Activated CD4-positive, alpha-beta memory T cell treated with anti-CD3 and anti-CD28 coated beads for 36 hours (primary cell): Measurements from ENCODE around the gene TPGS2. TPM values are rescaled to one million over a fixed set of nuclear protein-coding genes. Genes with fewer than 3 reads are reported as not detected.

Experiments used
- CTCF ChIA-PET: fragments of 350-600 bp; sonication (Branson Sonifier 250); formaldehyde crosslinking; loops from one replicate; lab custom pipeline; 2021; ENCODE audit warnings: antibody characterized with exemption, inconsistent platforms; lab: Charles Lee
- POLR2A ChIA-PET: fragments of 350-600 bp; sonication (Branson Sonifier 250); formaldehyde crosslinking; loops from one replicate; lab custom pipeline; 2021; ENCODE audit warnings: antibody characterized with exemption; lab: Charles Lee
- DNase-seq: peaks from one replicate; pipeline ENCODE4 v3.0.0-alpha.2; 2020
- H3K27ac Mint-ChIP-seq: one replicate; pipeline ENCODE4 v1.8.0; 2021; ENCODE audit warnings: mixed read lengths
- H3K27me3 Mint-ChIP-seq: one replicate; pipeline ENCODE4 v1.8.0; 2021; ENCODE audit warnings: mixed read lengths
- H3K36me3 Mint-ChIP-seq: one replicate; pipeline ENCODE4 v1.8.0; 2021; ENCODE audit warnings: mixed read lengths
- H3K4me1 Mint-ChIP-seq: one replicate; pipeline ENCODE4 v1.8.0; 2021; ENCODE audit warnings: low read depth, mixed read lengths
- H3K4me3 Mint-ChIP-seq: one replicate; pipeline ENCODE4 v1.8.0; 2021; ENCODE audit warnings: mild to moderate bottlenecking, mixed read lengths
- H3K9me3 Mint-ChIP-seq: one replicate; pipeline ENCODE4 v1.8.0; 2021; ENCODE audit warnings: mixed read lengths
- intact Hi-C: fragments of 100-400 bp; cut with micrococcal nuclease; formaldehyde crosslinking; loops from one replicate; pipeline ENCODE4 v1.15.1; 2023
- total RNA-seq, 2 experiments: library from RNA; stranded (reverse); gene quantifications; one replicate each; pipeline ENCODE4 v1.2.3, GENCODE V29; 2021

Gene TPGS2
- total RNA-seq, 2 experiments from 2014 or later = 77.9 to 83.0 TPM

GRCh38 chr18:36757991-36758390, 70.8 kb downstream of the TPGS2 start:
- intact Hi-C loops = loop anchor here (5.0 kb wide), 1 partner anchor 49 kb away; no protein-coding TSS in a partner anchor
- H3K27ac Mint-ChIP-seq = no peak overlapping the region
- CTCF ChIA-PET = interaction anchor here (0.9 kb wide), 1 partner anchor 70 kb away, joined by 5 read pairs; no protein-coding TSS in a partner anchor
- no peak overlapping the region for H3K4me3 Mint-ChIP-seq
- H3K4me1 Mint-ChIP-seq = no peaks in the 10 kb centered on the region
- peaks cover 6% of the 10 kb centered on the region for H3K27me3 Mint-ChIP-seq
- no peaks in the 10 kb centered on the region for H3K9me3 Mint-ChIP-seq
- no peak for DNase-seq
- POLR2A ChIA-PET = no interaction called here
- H3K36me3 Mint-ChIP-seq = no peaks in the 10 kb centered on the region

GRCh38 chr18:36757081-36757480, 71.7 kb downstream of the TPGS2 start:
- Mint-ChIP-seq H3K27me3 (peaks cover 6% of the 10 kb centered on the region), H3K9me3 (no peaks in the 10 kb centered on the region), H3K27ac (no peak overlapping the region), H3K4me1 (no peaks in the 10 kb centered on the region), H3K4me3 (no peak overlapping the region), H3K36me3 (no peaks in the 10 kb centered on the region)
- ChIA-PET CTCF (interaction anchor here (0.9 kb wide), 2 partner anchors 68 to 69 kb away, joined by 3 to 5 read pairs; no protein-coding TSS in a partner anchor), POLR2A (no interaction called here)
- DNase-seq = no peak
- intact Hi-C loops = loop anchor here (5.0 kb wide), 1 partner anchor 50 kb away; no protein-coding TSS in a partner anchor

GRCh38 chr18:36756242-36756641, 72.6 kb downstream of the TPGS2 start:
- no peak overlapping the region for H3K4me3 Mint-ChIP-seq
- H3K27me3 Mint-ChIP-seq = peaks cover 3% of the 10 kb centered on the region
- H3K36me3 Mint-ChIP-seq = no peaks in the 10 kb centered on the region
- H3K27ac Mint-ChIP-seq = no peak overlapping the region
- H3K4me1 Mint-ChIP-seq = no peaks in the 10 kb centered on the region
- intact Hi-C loops = loop anchor here (5.0 kb wide), 1 partner anchor 51 kb away; no protein-coding TSS in a partner anchor
- ChIA-PET CTCF (interaction anchor here (0.9 kb wide), 1 partner anchor 67 kb away, joined by 3 read pairs; no protein-coding TSS in a partner anchor), POLR2A (no interaction called here)
- no peak for DNase-seq
- no peaks in the 10 kb centered on the region for H3K9me3 Mint-ChIP-seq

GRCh38 chr18:36752929-36753865, 75.6 kb downstream of the TPGS2 start:
- Mint-ChIP-seq H3K9me3 (no peaks in the 10 kb centered on the region), H3K27me3 (peaks cover 4% of the 10 kb centered on the region), H3K4me3 (no peak overlapping the region), H3K36me3 (no peaks in the 10 kb centered on the region), H3K27ac (no peak overlapping the region), H3K4me1 (no peaks in the 10 kb centered on the region)
- ChIA-PET POLR2A (no interaction called here), CTCF (no interaction called here)
- intact Hi-C loops = no loop called here
- no peak for DNase-seq

GRCh38 chr18:36745219-36745975, 83.4 kb downstream of the TPGS2 start:
- Mint-ChIP-seq H3K9me3 (no peaks in the 10 kb centered on the region), H3K27ac (no peak overlapping the region), H3K4me1 (no peaks in the 10 kb centered on the region), H3K4me3 (no peak overlapping the region), H3K36me3 (no peaks in the 10 kb centered on the region), H3K27me3 (peaks cover 5% of the 10 kb centered on the region)
- POLR2A ChIA-PET = no interaction called here
- no peak for DNase-seq
- intact Hi-C loops = no loop called here
- CTCF ChIA-PET = no interaction called here

- H3K9me3 Mint-ChIP-seq = no peaks in the 10 kb centered on the region
- ChIA-PET CTCF (no interaction called here), POLR2A (no interaction called here)
- H3K36me3 Mint-ChIP-seq = no peaks in the 10 kb centered on the region
- no peak for DNase-seq
- intact Hi-C loops = no loop called here
- H3K4me1 Mint-ChIP-seq = no peaks in the 10 kb centered on the region
- H3K4me3 Mint-ChIP-seq = no peak overlapping the region
- no peak overlapping the region for H3K27ac Mint-ChIP-seq
- peaks cover 5% of the 10 kb centered on the region for H3K27me3 Mint-ChIP-seq
Measured at GRCh38 chr18:36744261-36744876, 84.4 kb downstream of the TPGS2 start.

Other genes with a start within 250 kb of the TPGS2 start
- gene KIAA1328, start 125 bp upstream of the TPGS2 start, total RNA-seq = 1 to 10 TPM; 7.3 to 7.8 TPM